ENCODE results near the gene IGFBP6.

IGFBP6 gene

DNA sequence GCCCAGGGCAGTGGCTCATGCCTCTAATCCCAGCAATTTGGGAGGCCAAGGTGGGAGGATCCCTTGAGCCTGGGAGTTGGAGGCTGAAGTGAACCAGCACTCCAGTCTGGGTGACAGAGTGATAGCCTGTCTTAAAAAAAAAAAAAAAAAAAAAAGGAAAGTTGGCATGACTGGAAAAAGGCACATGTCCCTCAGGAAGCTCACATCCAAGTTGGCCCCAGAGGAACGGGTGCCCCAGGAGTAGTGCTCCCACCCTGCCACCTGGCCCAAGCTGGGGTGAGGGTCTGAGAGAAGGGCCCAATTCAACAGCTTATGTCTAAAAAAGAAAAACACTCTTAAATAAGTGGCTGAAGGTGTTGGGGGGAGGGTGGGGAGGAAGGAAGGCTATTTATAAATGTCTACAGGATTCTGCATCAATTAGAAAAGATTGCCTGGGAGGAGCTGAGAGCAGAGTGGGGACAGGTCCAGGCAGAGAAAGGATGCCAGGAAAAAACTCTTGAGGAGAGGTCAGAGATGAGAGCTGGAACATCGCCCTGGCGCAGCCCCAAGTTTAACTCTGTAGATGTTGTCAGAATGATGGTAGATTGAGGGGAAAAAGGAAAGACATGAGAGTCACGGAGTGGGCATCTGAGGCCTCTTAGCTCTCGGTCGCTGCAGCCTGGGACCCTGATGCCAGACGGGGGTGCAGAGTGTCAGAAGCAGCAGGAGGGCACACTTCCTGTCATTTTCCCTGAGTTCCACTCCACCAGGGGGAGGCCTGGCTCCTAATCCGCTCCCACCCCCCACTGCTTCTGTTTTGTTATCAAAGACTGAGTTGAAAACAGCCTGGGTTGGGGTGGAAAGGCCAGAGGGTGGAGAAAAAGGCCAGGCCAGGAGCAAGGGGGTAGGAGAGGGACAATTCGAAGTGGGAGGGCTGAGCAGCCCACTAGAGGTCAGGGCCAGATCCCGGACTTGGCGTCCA, 25.6 kb upstream of the IGFBP6 start:
- no peak for DNase-seq

DNA sequence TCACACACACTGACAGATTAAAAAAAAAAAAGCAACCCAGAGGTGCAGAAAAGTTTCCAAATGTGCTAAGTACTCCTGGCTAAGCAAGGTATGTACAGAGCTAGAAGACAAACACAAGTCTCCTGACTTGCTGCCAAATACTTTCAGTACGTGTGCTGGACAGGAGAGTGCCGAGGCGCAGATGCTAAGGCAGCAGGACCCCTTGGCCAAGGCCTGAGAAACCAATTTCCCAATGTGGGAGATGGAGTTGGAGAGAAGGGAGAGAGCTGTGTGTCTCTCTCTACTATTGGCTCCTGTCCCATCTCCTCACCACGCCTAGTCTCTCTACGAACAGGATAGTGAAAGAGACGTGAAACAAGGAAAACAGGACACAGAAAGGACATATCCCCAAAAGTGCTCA, 23.6 kb upstream of the IGFBP6 start:
- no peak for DNase-seq

DNA sequence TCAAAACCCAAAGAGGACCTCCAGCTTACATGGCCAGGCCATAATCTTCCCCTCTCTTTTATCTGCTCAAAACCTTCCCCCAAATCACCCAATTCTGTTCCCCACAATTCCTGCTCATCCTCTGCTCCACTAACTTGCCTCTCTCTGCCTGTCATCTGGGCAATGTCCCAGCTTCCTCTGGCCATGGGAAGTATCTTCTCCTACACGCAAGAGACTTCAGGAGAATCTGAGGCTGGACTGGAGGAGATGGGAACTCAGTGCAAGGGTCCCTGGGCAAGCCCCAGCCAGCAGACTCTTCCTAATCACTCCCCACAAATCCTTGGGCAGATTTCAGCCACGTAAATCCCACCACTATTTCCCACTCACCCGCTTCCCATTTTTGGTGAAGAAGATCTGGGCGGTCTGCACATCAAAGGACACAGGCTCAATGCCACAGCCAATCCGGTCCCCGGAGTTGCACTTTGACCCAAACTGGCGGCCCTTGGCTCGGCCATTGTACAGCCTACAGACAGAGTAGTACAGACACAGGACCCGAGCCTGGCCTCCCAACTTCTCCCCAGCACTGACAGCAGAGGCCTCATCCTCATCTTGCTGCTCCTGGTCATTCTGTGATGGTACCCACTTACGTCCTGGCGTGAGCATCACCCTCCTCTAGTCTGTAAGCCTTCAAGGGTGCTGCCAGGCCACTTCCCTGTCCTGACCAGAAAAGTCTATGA, 23.0 kb upstream of the IGFBP6 start:
- DNase-seq, result no peak

DNA sequence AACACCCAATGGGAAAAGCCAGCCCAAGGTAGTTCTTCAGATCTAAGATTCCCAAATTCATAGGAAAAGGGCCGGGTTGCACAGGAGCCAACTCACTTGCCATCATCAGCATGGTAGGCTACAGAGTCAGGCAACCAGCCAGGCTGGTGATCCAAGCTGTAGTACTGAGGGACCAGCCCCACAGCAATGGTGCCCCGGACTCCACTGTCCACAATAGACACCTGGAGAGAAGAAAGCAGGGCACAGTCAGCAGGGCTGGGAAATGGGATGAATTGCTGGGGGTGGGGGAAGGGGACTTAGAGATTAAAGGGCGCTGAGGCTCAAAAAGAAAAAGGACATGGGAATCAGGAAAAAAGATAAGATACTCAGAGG, 22.5 kb upstream of the IGFBP6 start:
- no peak for DNase-seq

DNA sequence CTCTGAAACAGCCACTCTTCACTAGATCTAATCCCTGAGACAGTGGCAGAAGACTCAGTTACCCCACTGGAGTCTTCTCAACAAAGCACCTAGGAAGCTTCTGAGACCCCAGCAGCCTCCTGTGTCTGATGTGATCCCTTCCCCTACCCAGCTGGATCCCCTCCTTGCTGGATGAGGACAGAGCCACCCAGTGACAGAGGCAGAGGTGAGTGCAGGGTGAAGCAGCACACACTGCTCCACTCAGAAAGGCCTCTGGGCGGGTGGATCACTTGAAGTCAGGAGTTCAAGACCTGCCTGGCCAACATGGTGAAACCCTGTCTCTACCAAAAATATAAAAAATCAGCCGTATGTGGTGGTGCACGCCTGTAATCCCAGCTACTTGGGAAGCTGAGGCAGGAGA, 21.0 kb upstream of the IGFBP6 start:
- no peak for DNase-seq

DNA sequence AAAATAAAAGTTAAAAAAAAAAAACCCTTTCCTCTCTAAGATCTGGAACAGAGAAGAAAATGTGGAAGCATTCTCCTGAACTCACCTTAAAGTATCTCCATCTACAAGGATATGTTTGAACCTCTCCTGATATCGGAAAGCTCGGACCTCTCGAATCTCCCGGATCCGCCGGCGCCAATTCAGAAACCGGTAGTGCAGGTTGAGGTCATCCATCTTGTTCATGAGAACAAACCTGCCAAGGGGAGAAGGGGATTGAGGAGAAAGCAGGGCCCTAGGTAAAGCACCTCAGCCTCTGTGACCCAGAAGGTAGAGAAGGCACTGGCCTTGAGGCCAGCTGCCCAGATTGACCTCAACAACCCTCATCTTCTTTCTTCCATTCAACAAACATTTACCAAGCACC, 20.4 kb upstream of the IGFBP6 start:
- no peak for DNase-seq

DNA sequence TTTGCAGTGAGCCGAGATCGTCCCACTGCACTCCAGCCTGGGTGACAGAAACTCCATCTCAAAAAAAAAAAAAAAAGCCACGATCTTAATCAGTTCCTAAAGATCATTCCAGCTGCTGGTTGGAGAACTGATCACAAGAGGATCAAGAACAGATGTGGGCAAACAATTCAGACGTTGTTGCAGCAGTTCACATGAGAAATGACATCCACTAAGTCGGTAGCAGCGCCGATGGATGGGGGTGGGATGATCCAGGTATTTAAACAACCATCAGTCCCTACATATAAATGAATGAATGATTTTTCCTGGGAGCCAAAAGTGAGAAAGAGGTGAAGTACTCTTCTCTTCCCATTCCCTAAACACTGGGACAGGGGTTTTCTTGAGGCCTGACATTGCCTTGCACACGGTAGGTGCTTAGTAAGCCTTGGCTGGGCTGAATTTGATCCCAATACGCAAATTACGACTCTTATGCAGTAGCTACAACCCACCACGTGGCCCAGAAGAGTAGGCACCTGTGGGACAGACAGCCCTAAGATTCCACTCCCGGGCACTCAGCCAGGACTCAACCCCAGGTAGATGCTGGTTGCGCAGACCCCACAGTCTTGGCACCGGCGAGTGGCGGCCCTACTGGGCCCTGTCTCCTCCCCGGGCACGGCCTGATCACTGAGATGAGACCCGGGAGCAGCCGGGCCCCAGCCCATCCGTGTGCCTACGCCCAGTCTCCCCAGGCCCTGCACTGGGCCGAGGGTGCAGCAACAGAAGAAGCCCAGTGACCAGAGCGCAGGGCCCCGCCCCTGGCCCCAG, 18.8 kb upstream of the IGFBP6 start:
- no peak for DNase-seq

DNA sequence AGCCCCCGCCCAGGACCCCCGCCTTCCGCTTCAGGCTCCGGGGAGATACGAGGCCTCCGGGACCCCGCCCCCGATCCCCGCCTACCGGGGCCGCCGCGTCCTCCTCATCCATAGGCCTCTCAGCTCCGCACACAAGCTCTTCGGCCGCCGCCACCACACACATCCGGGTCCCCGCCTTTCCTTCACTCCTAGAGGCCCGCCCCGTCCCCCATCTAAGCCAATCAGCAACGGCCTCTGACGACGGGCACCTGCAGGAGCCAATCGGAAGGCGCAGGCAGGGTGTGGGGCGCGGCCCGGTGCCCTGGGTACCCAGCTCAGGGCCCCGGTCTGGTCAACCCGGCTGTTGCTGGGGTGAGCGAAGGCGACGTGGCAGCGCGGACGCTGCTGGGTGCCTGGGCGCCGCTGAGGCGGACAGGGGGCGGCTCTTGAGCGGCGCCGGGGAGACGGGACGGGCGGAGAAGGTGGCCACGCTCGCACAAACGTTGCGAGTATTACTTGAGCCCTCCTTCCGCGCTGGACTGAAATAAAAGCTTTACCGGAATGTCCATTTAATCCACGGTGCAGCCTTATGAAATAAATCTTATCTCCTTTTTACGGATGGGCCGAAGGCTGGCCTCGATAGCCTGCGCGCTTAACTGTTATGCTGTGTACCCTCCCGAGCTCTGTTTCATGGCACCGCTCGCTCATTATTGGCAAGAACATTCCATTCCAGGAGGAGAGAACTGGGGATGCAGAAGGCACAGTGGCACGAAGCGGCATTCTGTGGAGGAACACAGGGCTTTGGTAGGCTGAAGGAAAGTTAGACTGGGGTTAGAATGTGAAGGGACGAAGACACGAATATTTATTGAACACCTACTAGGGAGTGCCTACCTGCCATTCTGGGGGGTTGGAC, 18.0 kb upstream of the IGFBP6 start, which contains the start of gene SPRYD3:
Gene SPRYD3 (minus strand): TSS at position 165 of the 892 bp plus-strand sequence. CDS start 57 bp downstream, at position 108.
- DNase-seq, result peak; percentile 98

DNA sequence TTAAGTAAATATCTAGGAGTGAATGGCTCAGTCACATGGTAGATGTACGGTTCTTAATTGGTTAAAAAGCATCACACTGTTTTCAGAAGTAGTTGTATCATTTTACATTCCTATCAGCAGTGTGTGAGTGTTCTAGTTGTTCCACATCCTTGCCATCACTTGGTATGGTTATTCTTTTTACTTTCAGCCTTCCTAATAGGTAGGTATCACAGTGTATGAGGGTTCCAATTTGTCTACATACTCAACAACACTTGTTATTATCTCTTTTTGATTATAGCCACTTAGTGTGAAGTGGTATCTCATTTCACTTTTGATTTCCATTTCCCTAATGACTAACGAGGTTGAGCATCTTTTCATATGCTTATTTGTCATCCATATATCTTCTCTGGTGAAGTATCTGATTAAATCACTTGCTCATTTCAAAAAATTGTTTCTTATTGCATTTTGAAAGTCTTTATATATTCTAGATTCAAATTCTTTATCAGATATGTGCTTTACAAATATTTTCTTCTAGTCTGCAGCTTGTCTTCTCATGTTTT, 14.8 kb upstream of the IGFBP6 start:
- DNase-seq, result no peak

DNA sequence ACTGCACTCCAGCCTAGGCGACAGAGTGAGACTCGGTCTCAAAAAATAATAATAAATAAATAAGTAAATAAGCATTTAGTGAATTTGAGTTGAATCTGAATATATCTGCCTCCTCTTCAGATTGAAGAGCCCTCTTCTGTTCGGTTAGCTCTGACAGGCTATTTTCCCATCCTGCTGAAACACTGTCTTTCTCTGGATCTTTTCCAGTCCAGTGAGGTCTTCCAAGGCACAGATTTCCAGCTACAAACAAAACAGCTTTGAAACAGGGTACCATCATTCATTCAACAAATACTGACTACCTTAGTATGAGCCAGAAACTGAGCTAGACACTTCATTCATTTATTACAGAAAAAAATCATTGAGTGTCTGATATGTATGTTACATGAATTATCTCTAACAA, 11.1 kb upstream of the IGFBP6 start:
- DNase-seq, result no peak

DNA sequence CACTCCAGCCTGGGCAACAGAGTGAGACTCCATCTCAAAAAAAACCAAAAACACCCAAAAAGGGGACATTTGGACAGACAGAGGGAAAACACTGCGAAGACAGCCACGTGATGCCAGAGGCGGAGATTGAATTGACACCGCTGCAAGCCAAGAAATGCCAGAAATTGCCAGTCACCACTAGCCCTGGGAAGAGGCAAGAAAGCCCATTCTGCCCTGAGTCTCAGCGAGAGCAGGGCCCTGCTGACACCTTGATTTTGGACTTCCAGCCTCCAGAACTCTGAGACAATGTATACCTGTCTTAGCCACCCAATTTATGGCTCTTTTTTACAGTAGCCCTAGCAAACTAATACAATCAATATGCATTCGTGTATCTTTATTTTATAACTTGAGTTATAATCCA, 7.4 kb upstream of the IGFBP6 start:
- DNase-seq, result no peak

DNA sequence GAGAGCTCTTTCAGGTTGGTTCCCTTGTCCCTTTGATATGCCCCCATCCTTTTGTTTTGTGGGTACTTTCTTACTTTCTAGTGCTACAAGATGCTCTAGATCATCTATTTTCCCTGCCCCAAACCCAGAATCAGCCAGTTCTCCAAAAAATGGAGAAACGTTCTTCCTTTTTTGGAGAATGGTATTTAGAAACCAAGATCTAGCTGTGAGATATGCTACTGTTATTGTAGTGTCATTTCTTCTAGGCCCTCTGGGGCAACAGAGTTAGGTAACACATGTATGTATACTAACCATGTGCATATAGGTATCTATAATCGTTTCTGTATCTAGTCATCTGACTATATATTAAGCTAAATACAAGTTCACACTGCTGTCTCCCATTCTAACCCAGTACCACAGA, 6.9 kb upstream of the IGFBP6 start:
- DNase-seq, result no peak

DNA sequence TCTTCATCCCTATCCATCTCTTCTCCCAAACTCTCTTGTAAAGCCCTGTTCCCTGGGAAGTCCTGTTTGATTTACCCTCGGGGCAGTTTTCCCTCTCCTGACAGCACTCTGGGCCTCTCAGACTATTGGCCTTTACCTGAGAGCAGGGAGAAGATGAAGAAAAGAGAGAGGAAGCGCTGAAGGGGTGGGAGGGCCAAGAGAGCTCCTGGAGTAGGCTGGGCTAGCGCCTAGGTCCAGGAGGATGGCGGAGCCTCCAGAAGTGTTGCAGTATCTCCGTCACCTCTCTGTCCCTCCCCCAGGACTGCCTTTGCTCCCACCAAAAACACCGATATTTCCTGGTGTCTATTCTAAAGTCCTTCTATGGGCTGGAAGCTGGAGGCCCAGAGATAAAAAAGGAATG, 5.7 kb upstream of the IGFBP6 start:
- no peak for DNase-seq

DNA sequence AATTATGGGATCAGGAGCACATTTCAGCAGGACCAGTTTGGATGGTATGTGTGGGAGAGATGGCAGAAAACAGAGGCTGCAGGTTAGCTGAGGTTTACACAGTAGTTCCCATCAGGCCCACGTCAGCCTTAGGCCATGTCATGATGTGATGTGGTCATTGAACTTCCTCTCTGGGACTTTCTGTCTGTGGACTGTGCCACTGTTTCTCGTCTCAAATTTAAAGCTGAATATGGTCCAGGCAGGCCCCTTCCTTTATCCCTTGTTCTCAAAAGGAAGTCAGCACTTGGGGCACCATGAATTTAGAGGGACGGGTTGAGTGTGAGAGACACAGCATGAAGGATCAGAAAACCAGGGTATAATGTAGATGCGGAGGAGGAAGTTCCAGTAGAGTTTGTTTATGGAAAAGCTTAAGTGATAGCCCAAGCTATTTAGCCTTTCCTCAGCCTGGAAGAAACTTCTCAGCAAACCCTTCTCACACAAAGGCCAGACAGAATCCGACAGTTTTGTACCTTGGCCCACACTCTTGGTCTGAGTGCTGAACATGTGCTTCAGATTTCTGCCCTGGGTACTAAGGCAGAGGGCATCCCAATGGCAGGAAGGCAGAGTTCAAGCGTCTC, 3.6 kb upstream of the IGFBP6 start:
- DNase-seq, result peak; percentile 48

DNA sequence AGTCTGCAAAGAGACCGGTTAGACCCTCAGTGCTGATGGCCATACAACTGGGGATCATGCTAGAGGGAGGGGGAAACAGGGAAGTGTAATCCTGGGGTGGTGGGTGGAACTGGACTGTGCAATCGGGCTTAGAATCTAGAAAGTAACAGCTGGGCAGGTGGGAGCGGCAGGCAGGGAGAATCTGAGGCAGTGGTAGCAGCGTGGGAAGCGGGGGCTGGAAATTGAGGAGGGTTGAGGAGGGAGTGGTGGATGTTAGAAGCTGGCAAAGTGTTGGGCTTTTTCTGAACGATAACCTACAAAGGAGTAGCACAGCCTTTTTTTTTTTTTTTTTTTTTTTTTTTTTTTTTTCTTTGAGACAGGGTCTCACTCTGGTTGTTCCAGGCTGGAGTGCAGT, 3.1 kb upstream of the IGFBP6 start:
- peak; percentile 40 for DNase-seq

DNA sequence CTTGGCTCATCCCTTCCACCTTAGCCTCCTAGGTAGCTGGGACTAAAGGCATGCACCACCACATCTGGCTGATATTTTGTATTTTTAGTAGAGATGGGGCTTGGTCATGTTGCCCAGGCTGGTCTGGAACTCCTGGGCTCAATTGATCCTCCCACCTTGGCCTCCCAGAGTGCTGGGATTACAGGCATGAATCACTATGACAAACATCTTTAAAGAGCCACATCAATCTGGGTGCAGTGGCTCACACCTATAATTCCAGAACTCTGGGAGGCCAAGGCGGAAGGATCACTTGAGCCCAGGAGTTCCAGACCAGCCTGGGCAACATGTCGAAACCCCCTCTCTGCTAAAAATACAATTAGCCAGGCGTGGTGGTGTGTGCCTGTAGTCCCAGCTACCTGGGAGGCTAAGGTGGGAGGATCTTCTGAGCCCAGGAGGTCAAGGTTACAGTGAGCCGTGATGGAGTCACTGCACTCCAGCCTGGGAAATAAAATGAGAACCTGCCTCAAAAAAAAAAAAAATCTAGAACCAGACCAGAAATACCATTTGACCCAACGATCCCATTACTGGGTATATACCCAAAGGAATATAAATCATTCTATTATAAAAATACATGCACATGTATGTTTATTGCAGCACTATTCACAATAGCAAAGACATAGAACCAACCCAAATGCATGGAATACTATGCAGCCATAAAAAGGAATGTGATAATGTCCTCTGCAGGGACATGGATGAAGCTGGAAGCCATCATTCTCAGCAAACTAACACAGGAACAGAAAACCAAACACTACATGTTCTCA, 2.5 kb upstream of the IGFBP6 start:
- peak; percentile 42 for DNase-seq

DNA sequence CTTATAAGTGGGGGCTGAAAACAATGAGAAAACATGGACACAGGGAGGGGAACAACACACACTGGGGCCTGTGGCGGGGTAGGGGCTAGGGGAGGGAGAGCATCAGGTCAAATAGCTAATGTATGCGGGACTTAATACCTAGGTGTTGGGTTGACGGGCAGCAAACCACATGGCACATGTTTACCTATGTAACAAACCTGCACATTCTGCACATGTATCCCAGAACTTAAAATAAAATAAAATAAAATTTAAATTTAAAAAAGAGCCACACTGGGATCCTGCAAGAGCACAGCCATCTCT, 1.9 kb upstream of the IGFBP6 start:
- DNase-seq, result peak; percentile 35

DNA sequence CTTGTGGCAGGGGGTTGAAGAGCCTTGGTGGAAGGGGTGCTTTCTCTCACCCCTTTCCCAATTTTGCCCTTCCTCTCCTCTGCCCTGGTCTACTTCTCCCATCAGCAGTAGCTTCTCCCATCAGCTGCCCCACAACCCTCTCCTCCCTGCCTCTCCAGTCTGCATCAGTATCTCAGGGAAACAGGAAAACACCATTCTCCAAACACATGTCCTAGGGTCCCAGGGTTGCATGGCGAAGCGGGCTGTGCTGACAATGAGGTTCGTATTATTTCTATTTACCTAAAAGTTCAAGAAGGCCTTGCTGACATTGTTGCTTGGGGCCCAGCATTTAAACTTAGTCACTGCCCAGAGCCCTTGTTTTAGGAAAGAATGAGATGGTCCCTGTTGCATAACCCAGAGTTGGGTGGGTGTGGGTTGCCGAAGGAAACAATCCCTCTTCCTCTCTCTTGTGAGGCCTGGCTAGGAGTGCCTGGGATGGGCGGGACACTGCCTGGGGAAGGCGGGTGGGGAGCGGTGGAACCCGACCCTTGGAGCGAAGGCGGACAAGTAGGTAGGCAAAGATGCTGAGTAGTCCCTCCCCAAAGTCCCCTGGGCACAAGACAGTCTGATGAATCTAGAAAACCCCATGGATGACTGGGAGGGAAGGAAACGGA, 1.3 kb upstream of the IGFBP6 start:
- DNase-seq, result peak; percentile 44

DNA sequence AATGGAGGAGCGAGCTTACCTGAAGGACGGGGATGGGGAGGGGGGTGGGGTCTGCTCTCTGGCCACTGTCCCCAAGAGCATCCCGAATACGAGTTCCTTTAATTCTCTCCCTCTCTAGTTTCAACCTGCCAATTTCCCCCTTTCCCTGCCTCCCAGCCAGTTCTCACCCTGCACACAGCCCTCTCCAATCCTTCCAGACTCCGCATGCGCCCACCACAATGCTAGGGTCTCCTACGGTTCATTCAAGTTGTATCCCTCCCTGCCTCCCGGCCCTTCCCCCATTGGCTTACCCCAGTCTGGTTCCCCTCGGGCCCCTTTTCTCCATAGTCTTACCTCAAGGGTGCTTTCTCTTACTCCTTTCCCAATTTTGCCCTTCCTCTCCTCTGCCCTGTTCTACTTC, 708 bp upstream of the IGFBP6 start:
- no peak for DNase-seq

DNA sequence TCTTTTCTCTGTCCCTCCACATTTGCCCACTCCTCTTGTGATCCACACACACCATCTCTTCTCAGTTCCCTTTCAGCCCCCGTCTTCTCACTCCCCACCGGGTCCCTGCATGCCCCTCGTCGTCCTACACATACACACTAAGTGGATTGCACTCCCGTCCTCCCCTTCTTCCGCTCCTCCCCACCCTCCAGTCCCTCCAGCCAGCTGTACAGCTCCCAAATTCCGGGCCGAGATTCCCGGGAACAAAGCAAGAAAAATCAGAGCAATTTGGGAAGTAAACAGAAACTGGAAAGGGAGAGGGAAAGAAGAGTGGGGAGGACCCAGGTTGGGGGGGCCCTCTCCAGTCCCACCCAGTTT, 282 bp upstream of the IGFBP6 start:
- DNase-seq, result no peak
